Stomach (tissue), 9 donors: ENCODE data around the gene RHPN2. TPM values are rescaled to one million over a fixed set of nuclear protein-coding genes. Genes with fewer than 3 reads are reported as not detected.
"Not testable (repeated sequence)": the region's sequence is repeated elsewhere in the genome, so short reads cannot be mapped to it uniquely, and the experiment has no call there.

Experiments used
- DNase-seq, 2 donors: peaks; one replicate each; pipeline versions ENCODE4 v3.0.0 to v3.0.0-alpha.2; 2013 to 2019
- H3K27ac ChIP-seq, 5 donors: fragments of 200-600 bp in 4 of 5; sonication (generic) in 4 of 5; one replicate each; pipeline ENCODE4 v1.5.1; 2013 to 2019; ENCODE audit warnings: mild to moderate bottlenecking in 1 of 5, moderate library complexity in 1 of 5
- H3K27me3 ChIP-seq, 3 donors: fragments of 200-600 bp; sonication (generic); one replicate each; pipeline ENCODE4 v1.5.1; 2017 to 2019; ENCODE audit warnings: mixed run types in 1 of 3
- H3K36me3 ChIP-seq, 4 donors: fragments of 200-600 bp; sonication (generic); 1 replicate in 3 of 4; 2 replicates in 1 of 4; pipeline ENCODE4 v1.5.1; 2016 to 2019
- H3K4me1 ChIP-seq, 4 donors: fragments of 200-600 bp; sonication (generic); one replicate each; pipeline ENCODE4 v1.5.1; 2016 to 2019
- H3K4me3 ChIP-seq, 4 donors: fragments of 200-600 bp; sonication (generic) in 3 of 4; one replicate each; pipeline ENCODE4 v1.5.1; 2016 to 2019; ENCODE audit warnings: mild to moderate bottlenecking in 1 of 4
- H3K9me3 ChIP-seq, 4 donors: fragments of 200-600 bp; sonication (generic); one replicate each; pipeline ENCODE4 v1.5.1; 2016 to 2019
- EP300 ChIP-seq: sonication (generic); formaldehyde crosslinking; IDR thresholded peaks from one replicate; pipeline ENCODE4 v1.6.1; 2017; ENCODE audit warnings: antibody characterized with exemption
- POLR2A ChIP-seq, 4 donors: fragments of 450-650 bp; IDR thresholded peaks; one replicate each; pipeline ENCODE4 v1.6.1; 2016; ENCODE audit warnings: antibody characterized with exemption in 4 of 4, control low read depth in 2 of 4, mild to moderate bottlenecking in 1 of 4, moderate library complexity in 1 of 4
- POLR2AphosphoS5 ChIP-seq, 3 donors: sonication (generic); formaldehyde crosslinking; IDR thresholded peaks; one replicate each; pipeline ENCODE4 v1.6.1; 2016; ENCODE audit warnings: antibody characterized with exemption in 3 of 3
- WGBS, 5 donors: extraction: QIAGEN DNeasy Blood & Tissue Kit in 3 of 5; methylation state at CpG; one replicate each; pipeline versions ENCODE4 v1.1.5 to v1.1.7; 2013 to 2018; 5-methylcytosine and 5-hydroxymethylcytosine counted together
- intact Hi-C: fragments of 100-400 bp; cut with DNase I; formaldehyde crosslinking; loops from one replicate; pipeline ENCODE4 v1.15.1; 2023; ENCODE audit warnings: low total_unique reads
- polyA plus RNA-seq, 3 donors: library from polyadenylated mRNA; stranded (reverse); fragments of 200-250 nt; gene quantifications; one replicate each; pipeline ENCODE4 v1.2.3, GENCODE V29; 2013
- total RNA-seq, 5 donors: library from RNA; depleted of rRNA; stranded (reverse); fragments of >200 nt; gene quantifications; one replicate each; pipeline versions ENCODE4 v1.1.0 to v1.2.3, GENCODE V29; 2014 to 2016
- TF ChIP-seq, protein P1 (sequence below), 7 experiments: fragments of 450-650 bp in 4 of 7; fragments of 200-600 bp in 3 of 7; sonication (generic) in 3 of 7; IDR thresholded peaks; one replicate each; pipeline ENCODE4 v1.5.1; 2016 to 2019; ENCODE audit warnings: antibody characterized with exemption in 7 of 7, control low read depth in 2 of 7, mild to moderate bottlenecking in 1 of 7
- donor health status: healthy with polysubstance abuse.
- donor health status: Bipolar disorder and iron deficiency.
- donor health status: healthy.

Gene RHPN2
- total and polyA plus RNA-seq, 8 donors = 2.4 to 73.5 (median 36.0) TPM

DNA sequence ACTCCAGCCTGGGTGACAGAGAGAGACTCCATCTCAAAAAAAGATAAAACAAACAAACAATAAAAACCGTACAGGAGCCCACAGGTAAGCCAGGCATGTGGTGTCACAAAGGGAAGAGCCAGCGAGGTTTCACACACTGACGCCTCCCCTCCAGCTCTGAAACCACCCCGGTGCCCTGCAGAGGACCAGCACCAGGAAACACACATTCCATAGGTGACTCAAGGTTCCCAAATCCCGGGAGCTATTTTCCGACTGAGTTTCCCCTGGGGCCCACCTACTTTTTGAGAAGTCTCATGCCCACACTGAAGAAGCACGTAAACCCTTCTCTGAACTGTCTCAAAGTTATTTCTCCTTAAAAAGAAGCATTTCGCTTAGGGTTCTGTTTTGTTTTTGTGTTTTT, 40.3 kb downstream of the RHPN2 start:
- Histone ChIP-seq H3K9me3 (no peaks in the 10 kb centered on the region), H3K27me3 (no peaks in the 10 kb centered on the region), H3K36me3 (peaks cover 0 to 23% (median 9%) of the 10 kb centered on the region in 4 donors), H3K4me3 (no peak overlapping the region), H3K4me1 (peaks cover 5 to 16% (median 14%) of the 10 kb centered on the region in 4 donors), H3K27ac (peak overlapping the region in 1 of 5 donors; percentile 4)
- WGBS, 5 donors = 82 to 90% (median 84%) methylated on average over 8 of the region's 8 CpGs
- TF ChIP-seq, protein P1, sequence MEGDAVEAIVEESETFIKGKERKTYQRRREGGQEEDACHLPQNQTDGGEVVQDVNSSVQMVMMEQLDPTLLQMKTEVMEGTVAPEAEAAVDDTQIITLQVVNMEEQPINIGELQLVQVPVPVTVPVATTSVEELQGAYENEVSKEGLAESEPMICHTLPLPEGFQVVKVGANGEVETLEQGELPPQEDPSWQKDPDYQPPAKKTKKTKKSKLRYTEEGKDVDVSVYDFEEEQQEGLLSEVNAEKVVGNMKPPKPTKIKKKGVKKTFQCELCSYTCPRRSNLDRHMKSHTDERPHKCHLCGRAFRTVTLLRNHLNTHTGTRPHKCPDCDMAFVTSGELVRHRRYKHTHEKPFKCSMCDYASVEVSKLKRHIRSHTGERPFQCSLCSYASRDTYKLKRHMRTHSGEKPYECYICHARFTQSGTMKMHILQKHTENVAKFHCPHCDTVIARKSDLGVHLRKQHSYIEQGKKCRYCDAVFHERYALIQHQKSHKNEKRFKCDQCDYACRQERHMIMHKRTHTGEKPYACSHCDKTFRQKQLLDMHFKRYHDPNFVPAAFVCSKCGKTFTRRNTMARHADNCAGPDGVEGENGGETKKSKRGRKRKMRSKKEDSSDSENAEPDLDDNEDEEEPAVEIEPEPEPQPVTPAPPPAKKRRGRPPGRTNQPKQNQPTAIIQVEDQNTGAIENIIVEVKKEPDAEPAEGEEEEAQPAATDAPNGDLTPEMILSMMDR (IDR thresholded peaks at IDR 0.05) = no peak
- no peak for TF ChIP-seq EP300
- no peak for TF ChIP-seq POLR2AphosphoS5 (IDR thresholded peaks at IDR 0.05)
- no peak for TF ChIP-seq POLR2A (IDR thresholded peaks at IDR 0.05)
- no peak for DNase-seq
- intact Hi-C loops = no loop called here

DNA sequence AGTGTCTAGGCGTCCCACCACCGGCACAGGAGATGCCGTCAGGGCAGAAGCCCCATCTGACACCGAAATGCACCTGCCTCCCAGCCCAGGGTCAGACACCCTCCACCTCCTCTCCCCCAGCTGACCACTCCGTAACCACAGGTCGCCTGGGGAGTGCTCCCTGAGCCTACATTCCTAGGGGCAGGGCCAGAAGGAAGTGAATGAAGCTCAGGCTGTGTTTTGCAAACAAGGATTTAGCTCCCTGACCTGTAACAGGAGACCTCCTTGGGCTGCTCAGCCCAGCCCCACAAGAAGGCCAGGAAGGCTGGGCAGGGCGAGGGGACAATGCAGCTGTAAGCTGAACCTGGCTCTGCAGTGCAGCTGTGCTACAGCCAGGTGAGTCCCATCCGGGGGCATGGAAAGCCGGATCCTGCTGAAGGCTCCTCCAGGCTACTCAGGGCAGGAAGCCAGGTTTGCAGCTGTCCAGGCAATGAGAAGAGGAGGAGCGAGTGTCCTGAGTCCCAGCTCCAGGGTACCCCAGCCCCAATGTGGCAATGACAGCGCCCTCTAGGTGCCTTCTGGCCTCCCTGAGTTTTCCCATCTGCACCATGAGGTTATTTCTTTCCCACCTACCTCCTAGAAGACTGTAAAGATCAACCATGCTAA, 42.1 kb downstream of the RHPN2 start:
- peak in 1 of 2 donors; percentile 54 for DNase-seq
- Histone ChIP-seq H3K27ac (peak overlapping the region in 2 of 5 donors; percentile 32 to 53), H3K4me1 (peaks cover 5 to 16% (median 14%) of the 10 kb centered on the region in 4 donors), H3K9me3 (no peaks in the 10 kb centered on the region), H3K4me3 (no peak overlapping the region), H3K27me3 (no peaks in the 10 kb centered on the region), H3K36me3 (peaks cover 0 to 34% (median 14%) of the 10 kb centered on the region in 4 donors)
- TF ChIP-seq, protein P1 (IDR thresholded peaks at IDR 0.05) = no peak
- TF ChIP-seq EP300 (no peak), POLR2A (IDR thresholded peaks at IDR 0.05) (no peak), POLR2AphosphoS5 (IDR thresholded peaks at IDR 0.05) (no peak)
- intact Hi-C loops = no loop called here
- WGBS, 5 donors = 38 to 52% (median 45%) methylated on average over 10 to 11 of the region's 11 CpGs

DNA sequence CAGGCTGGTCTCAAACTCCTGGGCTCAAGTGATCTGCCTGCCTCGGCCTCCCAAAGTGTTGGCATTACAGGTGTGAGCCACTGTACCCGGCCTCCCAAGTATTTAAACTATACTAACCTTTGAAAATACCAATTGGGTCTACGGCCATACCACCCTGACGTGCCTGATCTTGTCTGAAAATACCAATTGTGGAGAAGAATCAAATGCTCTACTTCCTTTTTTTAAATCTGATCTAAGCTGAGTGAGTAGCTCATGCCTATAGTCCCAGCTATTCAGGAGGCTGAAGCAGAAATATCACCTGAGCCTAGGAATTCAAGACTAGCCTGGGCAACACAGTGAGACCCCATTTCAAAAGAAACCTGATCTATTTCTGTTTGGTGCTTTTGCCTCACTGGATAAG, 53.8 kb downstream of the RHPN2 start:
- H3K9me3 ChIP-seq, intact Hi-C loops, H3K27ac ChIP-seq, H3K4me3 ChIP-seq, H3K4me1 ChIP-seq, DNase-seq, H3K27me3 ChIP-seq: not testable (repeated sequence)
- peaks cover 11 to 63% (median 60%) of the 10 kb centered on the region in 4 donors for H3K36me3 ChIP-seq
- WGBS, 5 donors = 90 to 95% (median 93%) methylated on average over 4 of the region's 4 CpGs

DNA sequence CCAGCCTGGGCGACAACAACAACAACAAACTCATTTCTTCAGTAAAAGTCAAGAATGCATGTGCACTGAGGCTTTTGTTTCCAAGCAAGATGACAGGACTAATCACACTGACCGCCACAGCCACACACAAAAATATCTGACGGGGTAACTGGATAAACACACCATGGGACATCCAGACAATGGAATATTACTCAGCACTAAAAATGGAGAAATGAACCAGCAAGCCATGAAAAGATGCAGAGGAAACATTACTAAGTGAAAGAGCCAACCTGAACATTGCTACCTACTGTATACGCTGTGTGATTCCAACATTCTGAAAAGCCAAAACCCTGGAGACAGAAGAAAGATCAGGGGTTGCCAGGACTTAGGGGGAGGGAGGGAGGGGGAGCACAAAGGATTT, 56.0 kb downstream of the RHPN2 start:
- H3K27ac ChIP-seq = no peak overlapping the region
- no peaks in the 10 kb centered on the region for H3K9me3 ChIP-seq
- peaks cover 11 to 68% (median 61%) of the 10 kb centered on the region in 4 donors for H3K36me3 ChIP-seq
- no peak for DNase-seq
- no peak overlapping the region for H3K4me3 ChIP-seq
- TF ChIP-seq POLR2A (IDR thresholded peaks at IDR 0.05) (no peak), EP300 (no peak), POLR2AphosphoS5 (IDR thresholded peaks at IDR 0.05) (no peak)
- TF ChIP-seq, protein P1 (IDR thresholded peaks at IDR 0.05) = no peak
- intact Hi-C loops = no loop called here
- 92 to 99% (median 97%) methylated on average over 4 of the region's 4 CpGs for WGBS, 5 donors
- H3K27me3 ChIP-seq = no peaks in the 10 kb centered on the region
- peaks cover 0 to 7% (median 0%) of the 10 kb centered on the region in 4 donors for H3K4me1 ChIP-seq

DNA sequence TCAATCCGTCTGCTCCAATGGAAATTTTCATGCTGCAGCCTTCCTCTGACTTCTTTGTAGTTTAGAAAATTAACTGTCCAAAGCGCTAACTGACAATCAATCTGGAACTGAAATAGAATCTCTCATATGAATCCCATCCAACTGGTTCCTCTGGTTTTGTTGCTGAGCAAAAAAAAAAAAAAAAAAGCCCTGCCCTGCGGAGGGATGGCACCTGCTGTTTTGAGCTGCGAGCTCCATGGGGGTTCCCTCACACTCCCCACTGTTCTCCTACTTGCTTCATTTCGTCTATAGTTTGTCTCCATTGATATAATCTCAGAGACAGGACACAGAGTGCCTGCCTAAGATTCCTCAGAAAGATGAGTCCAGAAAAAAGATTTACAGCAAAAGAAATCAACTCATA, 59.2 kb downstream of the RHPN2 start:
- Histone ChIP-seq H3K4me3 (no peak overlapping the region), H3K27ac (no peak overlapping the region), H3K36me3 (peaks cover 5 to 66% (median 60%) of the 10 kb centered on the region in 4 donors), H3K4me1 (peaks cover 0 to 7% (median 3%) of the 10 kb centered on the region in 4 donors), H3K9me3 (no peaks in the 10 kb centered on the region), H3K27me3 (no peaks in the 10 kb centered on the region)
- DNase-seq = peak in 1 of 2 donors; percentile 71
- intact Hi-C loops = no loop called here
- TF ChIP-seq POLR2AphosphoS5 (IDR thresholded peaks at IDR 0.05) = no peak
- TF ChIP-seq, protein P1 (IDR thresholded peaks at IDR 0.05) = no peak
- TF ChIP-seq EP300 = no peak
- TF ChIP-seq POLR2A (IDR thresholded peaks at IDR 0.05) = no peak
- WGBS, 5 donors = 38 to 66% (median 42%) methylated on average over 5 of the region's 5 CpGs

DNA sequence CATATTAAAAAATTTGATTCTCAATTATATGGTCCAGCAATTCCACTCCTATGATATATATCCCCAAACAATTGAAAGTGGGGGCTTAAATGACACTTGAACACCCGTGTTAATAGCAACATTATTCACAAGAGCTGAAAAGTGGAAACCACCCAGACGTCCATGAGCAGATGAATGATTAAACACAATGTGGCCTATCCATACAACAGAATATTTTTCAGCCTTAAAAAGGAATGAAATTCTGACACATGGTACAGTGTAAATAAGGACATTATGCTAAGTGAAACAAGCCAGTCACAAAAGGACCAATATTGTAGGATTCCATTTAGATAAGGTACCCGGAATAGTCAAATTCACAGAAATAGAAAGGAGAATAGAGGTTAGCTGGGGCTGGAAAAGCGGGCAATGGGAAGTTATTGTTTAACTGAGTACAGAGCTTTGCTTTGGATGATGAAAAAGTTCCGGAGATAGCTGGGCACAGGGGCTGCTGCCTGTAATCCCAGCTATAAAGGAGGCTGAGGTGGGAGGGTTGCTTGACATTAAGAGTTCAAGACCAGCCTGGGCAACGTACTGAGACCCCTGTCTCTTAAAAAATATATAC, 61.2 kb downstream of the RHPN2 start:
- H3K4me1 ChIP-seq, intact Hi-C loops, H3K27me3 ChIP-seq, H3K27ac ChIP-seq, H3K4me3 ChIP-seq, DNase-seq, H3K9me3 ChIP-seq: not testable (repeated sequence)
- H3K36me3 ChIP-seq = peaks cover 5 to 69% (median 57%) of the 10 kb centered on the region in 4 donors
- WGBS, 5 donors = 43 to 61% (median 56%) methylated on average over 6 of the region's 6 CpGs

DNA sequence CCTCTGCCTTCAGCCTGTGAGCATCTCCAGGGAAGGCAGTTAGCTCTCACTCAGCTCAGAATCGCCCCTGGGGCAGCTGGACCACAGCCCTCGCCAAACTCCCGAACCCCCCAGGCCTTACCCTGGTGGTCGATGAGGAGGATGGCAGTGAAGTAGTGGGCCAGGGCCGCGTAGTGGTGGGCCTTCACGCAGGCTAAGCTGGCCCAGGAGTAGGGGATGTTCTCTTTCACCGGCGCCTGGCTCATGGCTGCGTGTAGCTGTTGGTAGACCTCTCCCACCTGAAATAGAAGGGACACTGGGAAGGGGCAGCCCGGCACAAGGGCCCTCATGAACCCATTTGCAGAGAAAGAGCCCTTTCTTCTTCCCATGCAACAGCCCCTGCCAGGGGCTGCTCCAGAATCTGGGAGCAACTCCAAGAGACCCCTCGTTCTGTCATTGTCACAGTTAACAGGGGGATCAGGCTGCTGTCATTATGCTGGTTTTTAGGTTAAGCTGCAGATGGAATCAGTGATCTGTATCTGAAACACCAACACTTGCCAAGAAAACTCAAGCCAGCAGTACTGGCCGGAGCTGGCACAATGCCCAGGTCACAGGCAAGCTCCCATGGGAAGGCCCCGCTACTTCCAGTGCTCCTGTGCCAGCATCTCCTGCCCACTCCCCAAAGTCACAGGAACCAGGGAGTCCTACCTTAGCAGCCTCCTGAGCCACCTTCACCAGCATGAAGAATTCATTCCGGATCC, 62.4 kb downstream of the RHPN2 start:
- H3K27ac ChIP-seq, H3K9me3 ChIP-seq, H3K4me3 ChIP-seq, H3K27me3 ChIP-seq, intact Hi-C loops, H3K4me1 ChIP-seq: not testable (repeated sequence)
- 71 to 77% (median 74%) methylated on average over 14 to 15 of the region's 15 CpGs for WGBS, 5 donors
- peaks cover 5 to 69% (median 60%) of the 10 kb centered on the region in 4 donors for H3K36me3 ChIP-seq
- DNase-seq = peak in 1 of 2 donors; percentile 41
